ENCODE data around the gene ITIH3. TPM values are rescaled to one million over a fixed set of nuclear protein-coding genes. Genes with fewer than 3 reads are reported as not detected.

ITIH3 gene
- total and polyA plus RNA-seq, 2 of the 4 experiments (the other 2 are of a cell fraction) = 0.72 to 0.94 TPM

- POLR2A ChIA-PET (ENCODE audit: unreplicated experiment) = no interaction called here
- H3K4me3 ChIP-seq (ENCODE audit: insufficient read depth, low read depth, low read length) = no peak overlapping the region
- H2BK15ac ChIP-seq (ENCODE audit: low read depth, low read length) = no peak overlapping the region
- no peak overlapping the region for H2AK9ac ChIP-seq (replicated peaks; ENCODE audit: low read depth, low read length, poor library complexity)
- dilution Hi-C loops (cut with HindIII; ENCODE audit: low sequenced_read_pairs, unreplicated experiment) (no loop called here), in situ Hi-C loops (cut with MboI; ENCODE audit: low sequenced_read_pairs) (no loop called here), intact Hi-C loops (cut with micrococcal nuclease) (no loop called here)
- H3K27ac ChIP-seq (ENCODE audit: insufficient read depth, low read length) = no peak overlapping the region
- H4K91ac ChIP-seq (ENCODE audit: insufficient read depth, low read depth, low read length) = no peak overlapping the region
- no TSS peak for BruUV-seq (replicated peaks)
- H2BK5ac ChIP-seq (ENCODE audit: low read depth, low read length, poor library complexity, severe bottlenecking) = no peak overlapping the region
- H3K4ac ChIP-seq (ENCODE audit: low read depth, low read length) = no peak overlapping the region
- H3K9me1 ChIP-seq (ENCODE audit: insufficient read depth, low read length) = peaks cover 9% of the 10 kb centered on the region; the same call in 1 of the 2 replicates
- H2AFZ ChIP-seq (replicated peaks; ENCODE audit: low read length, poor library complexity) = no peak overlapping the region
- TF ChIP-seq RCOR1 (IDR thresholded peaks at IDR 0.05; ENCODE audit: insufficient replicate concordance, low read length) (no peak), FOS (IDR thresholded peaks at IDR 0.05; ENCODE audit: low read depth, low read length) (no peak), ELK1 (IDR thresholded peaks at IDR 0.05; ENCODE audit: borderline replicate concordance, low read depth, low read length) (no peak), BHLHE40 (IDR thresholded peaks at IDR 0.05; ENCODE audit: low read depth, low read length) (no peak), CHD1 (IDR thresholded peaks at IDR 0.05; ENCODE audit: low read depth, low read length) (no peak), MXI1 (IDR thresholded peaks at IDR 0.05; ENCODE audit: borderline replicate concordance, low read depth, low read length) (no peak), SMC3 (IDR thresholded peaks at IDR 0.05; ENCODE audit: low read depth, low read length) (no peak), RAD21 (IDR thresholded peaks at IDR 0.05; ENCODE audit: low read length) (no peak), MAZ (IDR thresholded peaks at IDR 0.05; ENCODE audit: borderline replicate concordance, low read depth, low read length) (no peak), USF2 (IDR thresholded peaks at IDR 0.05; ENCODE audit: low read depth, low read length) (no peak), CTCF (conservative IDR thresholded peaks at IDR 0.05; ENCODE audit: low read depth, low read length) (no peak), NFE2L2 (IDR thresholded peaks at IDR 0.05; ENCODE audit: low read depth, low read length) (no peak), POLR2A (IDR thresholded peaks at IDR 0.05; ENCODE audit: low read depth, low read length) (no peak), RFX5 (IDR thresholded peaks at IDR 0.05; ENCODE audit: low read depth, low read length) (no peak), CEBPB (IDR thresholded peaks at IDR 0.05; ENCODE audit: low read depth, low read length) (no peak), MAFK (IDR thresholded peaks at IDR 0.05; ENCODE audit: low read depth, low read length) (no peak)
- H3K4me1 ChIP-seq (ENCODE audit: control insufficient read depth, insufficient read depth, low read length) = peaks cover 7% of the 10 kb centered on the region
- H3K9me3 ChIP-seq (ENCODE audit: control insufficient read depth, insufficient read depth, low read length) = no peaks in the 10 kb centered on the region
- ATAC-seq (ENCODE audit: low read depth) (no peak), DNase-seq (no peak)
- no peak overlapping the region for H3K4me2 ChIP-seq (ENCODE audit: low read depth, low read length)
- H3K14ac ChIP-seq (replicated peaks; ENCODE audit: low read depth, low read length) = no peak overlapping the region
- H2BK120ac ChIP-seq (ENCODE audit: low read depth, low read length) = no peak overlapping the region
- no peak overlapping the region for H2BK20ac ChIP-seq (ENCODE audit: low read depth, low read length)
- no peak overlapping the region for H3K23ac ChIP-seq (ENCODE audit: low read depth, low read length)
- no peak overlapping the region for H2AK5ac ChIP-seq (ENCODE audit: low read depth, low read length)
- H3K9ac ChIP-seq (ENCODE audit: low read depth, low read length) = no peak overlapping the region
- no peak overlapping the region for H4K8ac ChIP-seq (ENCODE audit: low read depth in 2 of 2, low read length in 2 of 2)
- no peak overlapping the region for H3K18ac ChIP-seq (ENCODE audit: low read depth, low read length)
- no peaks in the 10 kb centered on the region for H4K20me1 ChIP-seq (ENCODE audit: insufficient read depth, low read length)
- H3K27me3 ChIP-seq (ENCODE audit: control insufficient read depth, insufficient read depth, low read length) = peaks cover 1% of the 10 kb centered on the region; the same call in 1 of the 2 replicates
- H3K36me3 ChIP-seq (ENCODE audit: control insufficient read depth, insufficient read depth, low read length) = no peaks in the 10 kb centered on the region
- no peaks in the 10 kb centered on the region for H3K79me1 ChIP-seq (ENCODE audit: low read depth in 1 of 2, low read length in 2 of 2)
- CTCF ChIA-PET = no interaction called here
- no peak overlapping the region for H3K56ac ChIP-seq (ENCODE audit: extremely low read depth, insufficient read depth, low read length)
- no CpG with 5 or more reads among the region's 3 CpGs for WGBS, 2 experiments (ENCODE audit: extremely low coverage in 2 of 2, insufficient read length in 1 of 2)
- no peak overlapping the region for H4K5ac ChIP-seq (ENCODE audit: low read depth, low read length)
These were observed 34.9 kb downstream of the ITIH3 start for GRCh38 chr3:52829482-52829881.

All from IMR-90 (cell line).